Activated CD8-positive, alpha-beta T cell treated with anti-CD3 and anti-CD28 coated beads, Interleukin-2, amount 10 ng/mL, durations not matched to agents 7 days and 5 days (primary cell): ENCODE measurements around the gene SNX6. TPM values are rescaled to one million over a fixed set of nuclear protein-coding genes. Genes with fewer than 3 reads are reported as not detected.

Source experiments
- ATAC-seq: fragments of 150-1000 bp; cut with Tn5 transposase; one replicate; pipeline ENCODE4 v1.10.0; 2021; ENCODE audit warnings: moderate library complexity
- CTCF ChIA-PET: fragments of 350-600 bp; sonication (Branson Sonifier 250); formaldehyde crosslinking; loops from one replicate; lab custom pipeline; 2021; ENCODE audit warnings: antibody characterized with exemption; lab: Charles Lee
- POLR2A ChIA-PET: fragments of 350-600 bp; sonication (Branson Sonifier 250); formaldehyde crosslinking; loops from one replicate; lab custom pipeline; 2021; ENCODE audit warnings: antibody characterized with exemption; lab: Charles Lee
- DNase-seq: peaks from one replicate; pipeline ENCODE4 v3.0.0-alpha.2; 2020
- H3K27ac Mint-ChIP-seq: one replicate; pipeline ENCODE4 v1.8.0; 2021; ENCODE audit warnings: mild to moderate bottlenecking, mixed read lengths
- H3K27me3 Mint-ChIP-seq: one replicate; pipeline ENCODE4 v1.8.0; 2021; ENCODE audit warnings: low read depth, mixed read lengths
- H3K36me3 Mint-ChIP-seq: one replicate; pipeline ENCODE4 v1.8.0; 2021; ENCODE audit warnings: low read depth, mixed read lengths
- H3K4me1 Mint-ChIP-seq: one replicate; pipeline ENCODE4 v1.8.0; 2021; ENCODE audit warnings: low read depth, mixed read lengths
- H3K4me3 Mint-ChIP-seq: one replicate; pipeline ENCODE4 v1.8.0; 2021; ENCODE audit warnings: mild to moderate bottlenecking, mixed read lengths
- H3K9me3 Mint-ChIP-seq: one replicate; pipeline ENCODE4 v1.8.0; 2022; ENCODE audit warnings: mixed read lengths; ENCODE audit not compliant: insufficient read depth
- total RNA-seq, 2 experiments: library from RNA; stranded (reverse); gene quantifications; one replicate each; pipeline ENCODE4 v1.2.3, GENCODE V29; 2021

Gene SNX6
- 10 to 100 TPM; 83.3 to 84.3 TPM for total RNA-seq

DNA sequence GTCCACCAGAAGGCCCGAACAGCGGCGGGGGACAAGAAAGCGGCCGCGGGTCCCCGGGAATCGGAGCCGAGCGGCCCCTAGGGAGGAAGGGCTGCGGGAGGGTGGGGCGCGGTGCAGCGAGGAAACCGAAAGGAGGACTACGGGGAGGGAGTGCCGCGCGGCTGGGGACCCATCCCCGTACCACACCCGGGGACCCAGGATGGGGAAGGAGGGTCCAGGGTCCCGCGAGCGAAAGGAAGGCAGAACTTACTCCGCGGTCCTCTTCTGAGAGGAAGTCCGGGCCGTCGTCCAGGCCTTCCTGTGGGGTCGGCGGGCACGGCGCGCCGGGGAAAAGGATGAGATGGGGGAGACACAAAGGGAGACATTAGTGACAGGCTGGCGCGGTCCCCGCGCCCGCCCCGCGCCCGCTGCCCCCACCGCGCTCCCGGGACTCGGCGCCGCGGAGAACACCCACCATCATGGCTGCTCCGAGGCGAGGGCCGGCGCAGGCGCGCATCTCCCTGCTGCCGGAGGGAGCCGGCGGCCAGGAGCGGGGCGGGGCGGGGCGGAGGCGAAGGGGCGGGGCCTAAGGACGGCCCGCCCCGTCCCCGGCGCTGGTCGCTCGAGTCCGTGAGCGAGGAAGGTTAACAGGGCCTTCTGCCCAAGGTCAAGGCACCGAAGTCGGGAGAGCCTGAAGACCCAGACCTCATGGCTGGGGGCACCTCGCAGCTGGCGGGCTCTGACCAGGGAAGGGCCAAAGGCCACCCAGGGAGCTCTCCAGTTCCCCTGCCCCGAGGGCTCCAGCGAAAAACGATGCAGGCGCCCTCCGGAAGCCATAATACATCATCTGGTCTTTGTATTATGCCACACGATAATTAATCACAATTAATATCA lies at the start of gene SNX6:
Gene SNX6 (minus strand): TSS at position 492 of the 873 bp plus-strand sequence. CDS start 32 bp downstream, at position 460.
- DNase-seq (peak; percentile 85), ATAC-seq (peak; percentile 97)
- H3K4me3 Mint-ChIP-seq: peak within 1 kb of the TSS; percentile 99
- peaks cover 16% of the 10 kb centered on the region for H3K36me3 Mint-ChIP-seq
- peaks cover 29% of the 10 kb centered on the region for H3K4me1 Mint-ChIP-seq
- CTCF ChIA-PET: interaction anchor here (0.8 to 1.1 kb wide), 2 partner anchors 17 to 93 kb away, joined by 4 to 6 read pairs; no protein-coding TSS in a partner anchor
- peaks cover 14% of the 10 kb centered on the region for H3K27me3 Mint-ChIP-seq
- H3K9me3 Mint-ChIP-seq: no peaks in the 10 kb centered on the region
- POLR2A ChIA-PET: interaction anchor here (0.7 to 1.3 kb wide), 4 partner anchors 86 to 775 kb away, joined by 3 to 4 read pairs (median 4); partner anchors contain the start of genes FAM177A1 and NFKBIA
- H3K27ac Mint-ChIP-seq: peak within 1 kb of the TSS; percentile 97

GRCh38 chr14:34678735-34679134 lies 48.8 kb upstream of the SNX6 start:
- DNase-seq (no peak), ATAC-seq (no peak)
- Mint-ChIP-seq H3K4me1 (peaks cover 14% of the 10 kb centered on the region), H3K27ac (no peak overlapping the region), H3K4me3 (no peak overlapping the region), H3K36me3 (no peaks in the 10 kb centered on the region), H3K9me3 (no peaks in the 10 kb centered on the region), H3K27me3 (peaks cover 2% of the 10 kb centered on the region)
- ChIA-PET CTCF (no interaction called here), POLR2A (no interaction called here)

- no peak for DNase-seq
- Mint-ChIP-seq H3K4me1 (peaks cover 10% of the 10 kb centered on the region), H3K27me3 (peaks cover 2% of the 10 kb centered on the region), H3K4me3 (no peak overlapping the region), H3K36me3 (no peaks in the 10 kb centered on the region), H3K27ac (no peak overlapping the region), H3K9me3 (no peaks in the 10 kb centered on the region)
- ATAC-seq: no peak
- ChIA-PET CTCF (no interaction called here), POLR2A (no interaction called here)
These were observed 48.4 kb upstream of the SNX6 start for GRCh38 chr14:34678306-34678705.

GRCh38 chr14:34676516-34677211 lies 46.7 kb upstream of the SNX6 start:
- no peak for DNase-seq
- H3K27ac Mint-ChIP-seq: no peak overlapping the region
- H3K36me3 Mint-ChIP-seq: no peaks in the 10 kb centered on the region
- H3K27me3 Mint-ChIP-seq: peaks cover 2% of the 10 kb centered on the region
- H3K4me3 Mint-ChIP-seq: no peak overlapping the region
- no peaks in the 10 kb centered on the region for H3K4me1 Mint-ChIP-seq
- POLR2A ChIA-PET: interaction anchor here (0.6 kb wide), 1 partner anchor 306 kb away, joined by 3 read pairs; the partner anchor contains the start of gene SRP54
- CTCF ChIA-PET: interaction anchor here (0.9 kb wide), 1 partner anchor 46 kb away, joined by 4 read pairs; no protein-coding TSS in a partner anchor
- ATAC-seq: no peak
- no peaks in the 10 kb centered on the region for H3K9me3 Mint-ChIP-seq

DNA sequence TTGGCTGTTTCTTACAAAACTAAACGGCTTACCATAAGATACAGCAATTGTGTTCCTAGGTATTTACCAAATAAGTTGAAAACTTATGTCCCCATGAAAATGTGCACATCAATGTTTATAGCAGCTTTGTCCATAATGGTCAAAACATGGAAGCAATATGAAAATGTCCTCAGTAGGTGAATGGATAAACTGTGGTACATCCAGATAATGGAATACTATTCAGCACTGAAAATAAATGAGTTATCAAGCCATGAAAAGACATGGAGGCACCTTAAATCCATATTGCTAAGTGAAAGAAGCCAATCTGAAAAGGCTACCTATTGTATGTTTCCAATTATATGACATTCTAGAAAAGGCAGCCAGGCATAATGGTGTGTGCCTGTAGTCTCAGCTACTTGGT lies 43.8 kb upstream of the SNX6 start:
- Mint-ChIP-seq H3K36me3 (no peaks in the 10 kb centered on the region), H3K9me3 (no peaks in the 10 kb centered on the region), H3K4me3 (no peak overlapping the region), H3K4me1 (no peaks in the 10 kb centered on the region), H3K27me3 (peaks cover 5% of the 10 kb centered on the region), H3K27ac (no peak overlapping the region)
- CTCF ChIA-PET: interaction anchor here (1.0 to 2.0 kb wide), 9 partner anchors 10 to 470 kb away, joined by 3 to 20 read pairs (median 3); no protein-coding TSS in a partner anchor
- DNase-seq: no peak
- ATAC-seq: no peak
- POLR2A ChIA-PET: no interaction called here

- ChIA-PET POLR2A (no interaction called here), CTCF (interaction anchor here (0.7 to 3.9 kb wide), 5 partner anchors 49 to 745 kb away, joined by 3 to 25 read pairs (median 4); partner anchors contain the start of gene BAZ1A)
- no peaks in the 10 kb centered on the region for H3K4me1 Mint-ChIP-seq
- ATAC-seq (no peak), DNase-seq (no peak)
- H3K4me3 Mint-ChIP-seq: no peak overlapping the region
- H3K27me3 Mint-ChIP-seq: peaks cover 5% of the 10 kb centered on the region
- H3K9me3 Mint-ChIP-seq: no peaks in the 10 kb centered on the region
- no peak overlapping the region for H3K27ac Mint-ChIP-seq
- no peaks in the 10 kb centered on the region for H3K36me3 Mint-ChIP-seq
These were observed 41.8 kb upstream of the SNX6 start for GRCh38 chr14:34671716-34672115.

DNA sequence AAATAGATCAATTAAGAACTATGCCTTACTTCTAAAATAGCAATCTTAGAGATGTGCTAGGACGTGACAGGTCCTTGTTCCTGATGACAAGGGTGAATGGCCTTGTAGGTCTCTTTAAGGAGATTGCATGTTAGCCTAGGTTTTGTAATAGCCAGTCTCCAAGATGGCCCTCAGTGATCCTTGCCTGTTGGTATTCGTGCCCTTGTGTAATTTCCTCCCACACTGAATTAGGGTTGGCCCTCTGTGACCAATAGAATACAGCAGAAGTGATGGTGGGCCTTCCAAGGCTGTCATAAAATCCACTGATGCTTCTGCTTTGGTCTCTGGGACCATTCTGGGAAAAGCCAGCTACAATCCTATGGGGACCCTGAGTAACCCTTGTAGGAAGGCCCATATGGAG lies 38.2 kb upstream of the SNX6 start:
- Mint-ChIP-seq H3K4me1 (peaks cover 4% of the 10 kb centered on the region), H3K4me3 (no peak overlapping the region), H3K27me3 (peaks cover 2% of the 10 kb centered on the region), H3K9me3 (no peaks in the 10 kb centered on the region), H3K36me3 (no peaks in the 10 kb centered on the region), H3K27ac (no peak overlapping the region)
- ChIA-PET POLR2A (no interaction called here), CTCF (interaction anchor here (3.9 kb wide), 1 partner anchor 54 kb away, joined by 25 read pairs; no protein-coding TSS in a partner anchor)
- DNase-seq (no peak), ATAC-seq (no peak)

- no peak overlapping the region for H3K4me3 Mint-ChIP-seq
- CTCF ChIA-PET: interaction anchor here (1.7 kb wide), 1 partner anchor 57 kb away, joined by 7 read pairs; no protein-coding TSS in a partner anchor
These were observed 37.1 kb upstream of the SNX6 start for GRCh38 chr14:34667007-34667406.

GRCh38 chr14:34665785-34666435 lies 36.0 kb upstream of the SNX6 start:
- ATAC-seq: no peak
- H3K4me3 Mint-ChIP-seq: no peak overlapping the region
- H3K4me1 Mint-ChIP-seq: peaks cover 4% of the 10 kb centered on the region
- ChIA-PET CTCF (interaction anchor here (1.7 kb wide), 1 partner anchor 58 kb away, joined by 7 read pairs; no protein-coding TSS in a partner anchor), POLR2A (interaction anchor here (0.6 kb wide), 1 partner anchor 35 kb away, joined by 3 read pairs; no protein-coding TSS in a partner anchor)
- no peaks in the 10 kb centered on the region for H3K9me3 Mint-ChIP-seq
- H3K27me3 Mint-ChIP-seq: peaks cover 4% of the 10 kb centered on the region
- DNase-seq: no peak
- no peak overlapping the region for H3K27ac Mint-ChIP-seq
- no peaks in the 10 kb centered on the region for H3K36me3 Mint-ChIP-seq

More at GRCh38 chr14:34667007-34667406, 37.1 kb upstream of the SNX6 start:
- no peak overlapping the region for H3K27ac Mint-ChIP-seq
- H3K4me1 Mint-ChIP-seq: peaks cover 4% of the 10 kb centered on the region
- POLR2A ChIA-PET: no interaction called here
- H3K9me3 Mint-ChIP-seq: no peaks in the 10 kb centered on the region
- H3K27me3 Mint-ChIP-seq: peaks cover 2% of the 10 kb centered on the region
- DNase-seq (no peak), ATAC-seq (no peak)
- H3K36me3 Mint-ChIP-seq: no peaks in the 10 kb centered on the region

GRCh38 chr14:34662561-34663088 lies 32.7 kb upstream of the SNX6 start:
- Mint-ChIP-seq H3K4me3 (no peak overlapping the region), H3K36me3 (no peaks in the 10 kb centered on the region), H3K27ac (no peak overlapping the region), H3K9me3 (no peaks in the 10 kb centered on the region), H3K4me1 (peaks cover 4% of the 10 kb centered on the region), H3K27me3 (peaks cover 5% of the 10 kb centered on the region)
- no peak for DNase-seq
- CTCF ChIA-PET: interaction anchor here (0.8 to 1.8 kb wide), 4 partner anchors 11 to 567 kb away, joined by 3 to 8 read pairs (median 4); no protein-coding TSS in a partner anchor
- no peak for ATAC-seq
- POLR2A ChIA-PET: no interaction called here

- ChIA-PET POLR2A (no interaction called here), CTCF (no interaction called here)
- Mint-ChIP-seq H3K4me1 (no peaks in the 10 kb centered on the region), H3K9me3 (no peaks in the 10 kb centered on the region), H3K27me3 (peaks cover 5% of the 10 kb centered on the region), H3K27ac (no peak overlapping the region), H3K36me3 (no peaks in the 10 kb centered on the region), H3K4me3 (no peak overlapping the region)
- ATAC-seq (no peak), DNase-seq (no peak)
These were observed 30.8 kb upstream of the SNX6 start for GRCh38 chr14:34660796-34661195.
